DMS153 treated with DMSO at 0.1 percent for 48 hours (cell line): ENCODE results near the gene NRBP1.

ENCODE experiments used
- DNase-seq: peaks from one replicate; lab custom pipeline; 2025; ENCODE audit not compliant: unreplicated experiment; lab: John Stamatoyannopoulos, UW

The NRBP1 gene

DNA sequence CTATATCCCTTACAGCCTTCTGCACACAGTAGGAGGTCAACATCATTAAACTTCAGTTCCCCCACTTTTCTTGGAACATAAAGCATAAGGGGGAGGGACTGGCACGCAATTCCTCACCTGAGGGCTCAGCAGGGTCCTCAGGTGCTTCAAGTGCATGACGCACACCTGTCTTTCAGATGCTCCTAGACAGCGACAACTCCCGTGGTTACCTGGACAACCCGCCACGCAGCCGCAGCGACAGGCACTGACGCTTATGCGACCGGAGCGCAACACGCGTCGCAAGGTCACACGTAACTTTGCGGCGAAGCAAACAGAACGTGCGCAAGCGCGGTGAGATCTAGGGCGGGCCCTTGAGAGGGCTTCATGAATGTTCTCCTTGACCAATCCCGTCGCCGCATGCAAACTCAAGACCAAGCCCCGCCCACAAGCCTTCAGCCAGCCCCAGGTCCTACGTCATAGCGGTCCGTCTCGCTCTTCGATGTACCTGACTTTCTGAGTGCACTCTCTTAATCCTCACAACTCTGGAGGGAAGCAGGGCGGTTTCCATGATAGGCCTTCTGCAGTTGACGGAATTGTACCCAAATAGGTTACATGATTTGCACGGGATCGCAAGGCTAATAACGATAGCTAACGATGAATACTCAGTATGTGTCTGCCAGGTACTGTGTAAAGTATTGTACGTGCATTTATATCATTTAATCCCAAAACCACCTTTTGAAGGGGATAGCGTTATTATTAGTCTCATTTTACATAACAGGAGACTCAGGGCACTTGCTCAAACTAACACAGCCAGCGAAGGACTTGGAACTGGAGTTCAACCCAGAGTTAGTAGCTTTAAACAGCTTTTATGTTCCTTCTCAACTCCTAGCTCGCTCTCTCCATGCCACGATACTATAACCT is 61.3 kb downstream of the NRBP1 start, which contains the start of gene IFT172:
Gene IFT172, minus strand, starts transcription at position 246 of the 900 bp plus-strand sequence. Its CDS starts 90 bp downstream, at position 156.
- DNase-seq, result peak; percentile 97
